H1 (cell line): ENCODE data around the gene GAS2L1. TPM values are rescaled to one million over a fixed set of nuclear protein-coding genes. Genes with fewer than 3 reads are reported as not detected.

Experiments
- CTCF ChIA-PET: fragments of 300-600 bp; sonication (Branson Sonifier 250); formaldehyde crosslinking; loops from one replicate; lab custom pipeline; 2021; ENCODE audit not compliant: partially characterized antibody; lab: Charles Lee
- POLR2A ChIA-PET: fragments of 300-600 bp; sonication (Branson Sonifier 250); formaldehyde crosslinking; loops from one replicate; lab custom pipeline; 2021; ENCODE audit warnings: inconsistent platforms; ENCODE audit not compliant: partially characterized antibody; lab: Charles Lee
- DNase-seq, 2 experiments: peaks; one replicate each; pipeline versions ENCODE4 v3.0.0 to v3.0.0-alpha.2; 2010 to 2022; ENCODE audit warnings: low spot score in 2 of 2, low read depth in 1 of 2, mixed read lengths in 1 of 2
- FAIRE-seq: peaks from 2 replicates; lab custom pipeline; 2011; peaks lifted over from hg19 to GRCh38; lab: Jason Lieb, UNC
- H2AFZ ChIP-seq: 2 replicates; pipeline ENCODE4 v1.8.1; 2012; ENCODE audit warnings: low read length, inconsistent platforms
- H2AK5ac ChIP-seq: 2 replicates; pipeline ENCODE4 v1.6.1; 2013; ENCODE audit warnings: low read depth, low read length
- H2BK120ac ChIP-seq: replicated peaks from 2 replicates; pipeline ENCODE3; 2013; ENCODE audit warnings: low read depth, low read length, inconsistent platforms
- H2BK12ac ChIP-seq: 2 replicates; pipeline ENCODE4 v1.6.1; 2013; ENCODE audit warnings: low read depth, low read length
- H2BK15ac ChIP-seq: 2 replicates; pipeline ENCODE4 v1.6.1; 2013; ENCODE audit warnings: low read length
- H2BK20ac ChIP-seq: 2 replicates; pipeline ENCODE4 v1.6.1; 2013; ENCODE audit warnings: low read length
- H2BK5ac ChIP-seq: 2 replicates; pipeline ENCODE4 v1.6.1; 2013; ENCODE audit warnings: low read depth, low read length
- H3K14ac ChIP-seq: 2 replicates; pipeline ENCODE4 v1.6.1; 2013; ENCODE audit warnings: inconsistent platforms; ENCODE audit not compliant: insufficient read length
- H3K18ac ChIP-seq: 2 replicates; pipeline ENCODE4 v1.6.1; 2013; ENCODE audit warnings: low read length; ENCODE audit errors: extremely low read depth
- H3K23ac ChIP-seq: 2 replicates; pipeline ENCODE4 v1.6.1; 2013; ENCODE audit warnings: inconsistent platforms; ENCODE audit not compliant: insufficient read length
- H3K23me2 ChIP-seq: 2 replicates; pipeline ENCODE4 v1.6.1; 2013; ENCODE audit warnings: low read depth, low read length
- H3K27ac ChIP-seq: 2 replicates; pipeline ENCODE4 v1.6.1; 2011; ENCODE audit warnings: low read depth, low read length, inconsistent platforms
- H3K27me3 ChIP-seq, 4 experiments: replicated peaks in 1 of 4; 1 replicate in 1 of 4; 2 replicates in 3 of 4; pipeline versions ENCODE4 v1.6.1 to v1.8.1; 2011 to 2013; ENCODE audit warnings: low read length in 3 of 4, mild to moderate bottlenecking in 3 of 4, inconsistent platforms in 2 of 4, mixed read lengths in 2 of 4, moderate library complexity in 1 of 4; ENCODE audit not compliant: control insufficient read depth in 3 of 4, insufficient read depth in 3 of 4; ENCODE audit errors: extremely low read depth in 1 of 4
- H3K36me3 ChIP-seq, 4 experiments: 2 replicates each; pipeline versions ENCODE4 v1.6.1 to v1.8.1; 2011 to 2013; ENCODE audit warnings: mild to moderate bottlenecking in 4 of 4, low read length in 3 of 4, moderate library complexity in 2 of 4, control low read depth in 1 of 4, inconsistent platforms in 1 of 4; ENCODE audit not compliant: insufficient read depth in 4 of 4, control insufficient read depth in 2 of 4
- H3K4ac ChIP-seq: replicated peaks from 2 replicates; pipeline ENCODE3; 2013; ENCODE audit warnings: low read length, low read depth, mixed read lengths, inconsistent platforms; ENCODE audit not compliant: insufficient read length
- H3K4me1 ChIP-seq, 4 experiments: replicated peaks in 1 of 4; 1 replicate in 1 of 4; 2 replicates in 3 of 4; pipeline versions ENCODE4 v1.6.1 to v1.8.1; 2011 to 2013; ENCODE audit warnings: low read length in 3 of 4, inconsistent platforms in 2 of 4, mixed read lengths in 1 of 4; ENCODE audit not compliant: insufficient read depth in 4 of 4, control insufficient read depth in 3 of 4
- H3K4me2 ChIP-seq, 2 experiments: 2 replicates each; pipeline versions ENCODE4 v1.6.1 to v1.8.1; 2011 to 2013; ENCODE audit warnings: low read depth in 2 of 2, low read length in 2 of 2, control low read depth in 1 of 2, inconsistent platforms in 1 of 2, mild to moderate bottlenecking in 1 of 2; ENCODE audit not compliant: insufficient read depth in 1 of 2
- H3K4me3 ChIP-seq, 4 experiments: fragments of 200-600, 300-600 bp in 1 of 4; sonication (generic), shearing (Covaris generic), sonication (Bioruptor Twin) in 1 of 4; 2 replicates each; pipeline versions ENCODE4 v1.5.1 to v1.8.1; 2011 to 2016; ENCODE audit warnings: low read length in 4 of 4, low read depth in 3 of 4, control low read depth in 2 of 4, inconsistent platforms in 2 of 4, mild to moderate bottlenecking in 2 of 4, mixed read lengths in 1 of 4, moderate library complexity in 1 of 4; ENCODE audit not compliant: insufficient read depth in 2 of 4; ENCODE audit errors: extremely low read depth in 1 of 4
- H3K56ac ChIP-seq: replicated peaks from 2 replicates; pipeline ENCODE3; 2013; ENCODE audit warnings: low read depth, mild to moderate bottlenecking, mixed read lengths, low read length, inconsistent platforms; ENCODE audit not compliant: insufficient read length
- H3K79me1 ChIP-seq: 2 replicates; pipeline ENCODE4 v1.6.1; 2013; ENCODE audit warnings: low read depth, low read length, control low read depth
- H3K79me2 ChIP-seq, 2 experiments: 2 replicates each; pipeline versions ENCODE4 v1.6.1 to v1.8.1; 2012 to 2013; ENCODE audit warnings: low read length in 2 of 2, mild to moderate bottlenecking in 2 of 2, inconsistent platforms in 1 of 2; ENCODE audit not compliant: insufficient read depth in 2 of 2, control insufficient read depth in 1 of 2
- H3K9ac ChIP-seq, 4 experiments: replicated peaks in 1 of 4; 1 replicate in 1 of 4; 2 replicates in 3 of 4; pipeline versions ENCODE4 v1.6.1 to v1.8.1; 2011 to 2013; ENCODE audit warnings: low read depth in 3 of 4, low read length in 3 of 4, control low read depth in 2 of 4, mild to moderate bottlenecking in 2 of 4, moderate library complexity in 2 of 4, inconsistent platforms in 1 of 4; ENCODE audit errors: extremely low read depth in 1 of 4
- H3K9me3 ChIP-seq, 2 experiments: 2 replicates each; pipeline versions ENCODE4 v1.6.1 to v1.8.1; 2012 to 2013; ENCODE audit warnings: mild to moderate bottlenecking in 2 of 2, moderate library complexity in 2 of 2, control low read depth in 1 of 2, inconsistent platforms in 1 of 2, low read depth in 1 of 2, low read length in 1 of 2, mixed read lengths in 1 of 2; ENCODE audit not compliant: insufficient read depth in 2 of 2
- H4K20me1 ChIP-seq, 2 experiments: replicated peaks in 1 of 2; 2 replicates each; pipeline versions ENCODE3 to v1.8.1; 2011 to 2013; ENCODE audit warnings: inconsistent platforms in 2 of 2, low read length in 2 of 2, mild to moderate bottlenecking in 1 of 2; ENCODE audit not compliant: insufficient read depth in 2 of 2, control insufficient read depth in 1 of 2
- H4K5ac ChIP-seq: 2 replicates; pipeline ENCODE4 v1.6.1; 2013; ENCODE audit warnings: low read length, low read depth, mixed read lengths, inconsistent platforms; ENCODE audit not compliant: insufficient read length
- H4K8ac ChIP-seq: 2 replicates; pipeline ENCODE4 v1.8.0; 2013; ENCODE audit warnings: mild to moderate bottlenecking, moderate library complexity, low read length, inconsistent platforms; ENCODE audit not compliant: insufficient read depth; ENCODE audit errors: extremely low read depth
- H4K91ac ChIP-seq: replicated peaks from 2 replicates; pipeline ENCODE3; 2013; ENCODE audit warnings: low read length, mixed read lengths, inconsistent platforms; ENCODE audit not compliant: insufficient read length
- CBX5 ChIP-seq: fragments of 300-800, 300-1000 bp; sonication (generic); IDR thresholded peaks from 2 replicates; pipeline ENCODE4 v1.7.1; 2016; ENCODE audit warnings: antibody characterized with exemption, low read length, low read depth
- CBX8 ChIP-seq: fragments of 300-800, 300-1000 bp; sonication (generic); IDR thresholded peaks from 2 replicates; pipeline ENCODE4 v1.7.1; 2016; ENCODE audit warnings: low read depth, low read length, borderline replicate concordance
- EP300 ChIP-seq, 2 experiments: IDR thresholded peaks; 1 replicate in 1 of 2; 2 replicates in 1 of 2; pipeline ENCODE4 v1.6.1; 2011 to 2012; ENCODE audit warnings: low read depth in 2 of 2, low read length in 2 of 2, mild to moderate bottlenecking in 2 of 2, borderline replicate concordance in 1 of 2, inconsistent platforms in 1 of 2, moderate library complexity in 1 of 2
- GABPA ChIP-seq: IDR thresholded peaks from 2 replicates; pipeline ENCODE4 v1.6.1; 2011; ENCODE audit warnings: mild to moderate bottlenecking, low read length, moderate library complexity, borderline replicate concordance; ENCODE audit not compliant: insufficient read depth
- NANOG ChIP-seq: IDR thresholded peaks from 2 replicates; pipeline ENCODE4 v1.6.1; 2011; ENCODE audit warnings: low read length, low read depth, mild to moderate bottlenecking, inconsistent platforms; ENCODE audit not compliant: insufficient read depth, poor library complexity, severe bottlenecking
- NRF1 ChIP-seq: IDR thresholded peaks from 2 replicates; pipeline ENCODE4 v1.6.1; 2011; ENCODE audit warnings: mild to moderate bottlenecking, low read depth, low read length, improper control_type of control experiment
- POLR2A ChIP-seq, 2 experiments: IDR thresholded peaks; 1 replicate in 1 of 2; 2 replicates in 1 of 2; pipeline ENCODE4 v1.6.1; 2011; ENCODE audit warnings: low read depth in 2 of 2, low read length in 2 of 2, mild to moderate bottlenecking in 2 of 2; ENCODE audit errors: control extremely low read depth in 1 of 2
- POU5F1 ChIP-seq: IDR thresholded peaks from 2 replicates; pipeline ENCODE4 v1.6.1; 2011; ENCODE audit warnings: low read depth, mild to moderate bottlenecking, low read length, moderate library complexity
- SIX5 ChIP-seq: IDR thresholded peaks from 2 replicates; pipeline ENCODE4 v1.6.1; 2011; ENCODE audit warnings: mild to moderate bottlenecking, low read depth, low read length
- SP1 ChIP-seq: IDR thresholded peaks from 2 replicates; pipeline ENCODE4 v1.6.1; 2011; ENCODE audit warnings: low read depth, low read length
- SP2 ChIP-seq: IDR thresholded peaks from 2 replicates; pipeline ENCODE4 v1.6.1; 2012; ENCODE audit warnings: mild to moderate bottlenecking, low read length, inconsistent platforms
- SRF ChIP-seq: IDR thresholded peaks from 2 replicates; pipeline ENCODE4 v1.6.1; 2011; ENCODE audit warnings: mild to moderate bottlenecking, low read depth, low read length, moderate library complexity
- USF2 ChIP-seq: IDR thresholded peaks from 2 replicates; pipeline ENCODE4 v1.6.1; 2011; ENCODE audit warnings: low read length, improper control_type of control experiment
- WGBS, 2 experiments: shearing (Covaris generic) in 1 of 2; methylation state at CpG; one replicate each; pipeline versions ENCODE4 v1.1.6 to v1.1.7; 2013 to 2015; ENCODE audit warnings: low lambda C conversion rate in 2 of 2, mixed read lengths in 2 of 2, inconsistent platforms in 1 of 2, low coverage in 1 of 2, missing lambda C conversion rate in 1 of 2; ENCODE audit not compliant: insufficient replicate concordance in 2 of 2, insufficient coverage in 1 of 2, insufficient read length in 1 of 2; ENCODE audit errors: extremely low coverage in 1 of 2, missing lambda C conversion rate in 1 of 2; 5-methylcytosine and 5-hydroxymethylcytosine counted together
- polyA plus RNA-seq, 7 experiments: library from polyadenylated mRNA; depleted of rRNA in 3 of 7; stranded (reverse) in 5 of 7; unstranded in 2 of 7; fragments of >200 nt in 5 of 7; fragments of 200-250 nt in 2 of 7; gene quantifications; 1 replicate in 5 of 7; 2 replicates in 1 of 7; 4 replicates in 1 of 7; pipeline versions ENCODE4 v1.2.1 to v1.2.3, GENCODE V29; 2011 to 2013; ENCODE audit warnings: missing spikeins in 2 of 7, mixed read lengths in 2 of 7
- total RNA-seq: library from RNA; stranded (reverse); fragmentation: NEBNext Ultra II Directional; extraction: Animal tissue kit (Norgen Biotek cat#: 25700); gene quantifications from 2 replicates; pipeline ENCODE4 v1.2.1, GENCODE V29; 2021

The GAS2L1 gene
- total and polyA plus RNA-seq, 2 of the 8 experiments (the other 6 are each of a cell fraction or from before 2014, with no cell fraction given), result 3.6 to 10.1 TPM

- H4K20me1 ChIP-seq, result peaks cover 17 to 19% of the 10 kb centered on the region in 2 experiments
- peaks cover 24 to 46% of the 10 kb centered on the region in 2 experiments for H3K79me2 ChIP-seq
- peak overlapping the region; percentile 5 for H4K91ac ChIP-seq
- H4K5ac ChIP-seq, result no peak overlapping the region
- ChIA-PET POLR2A (interaction anchor here (0.9 to 21.4 kb wide), 5 partner anchors 8 to 204 kb away, joined by 4 to 436 read pairs (median 11); partner anchors contain the start of gene EMID1), CTCF (interaction anchor here (0.7 to 4.4 kb wide), 2 partner anchors 20 to 374 kb away, joined by 3 to 17 read pairs; no protein-coding TSS in a partner anchor)
- H3K56ac ChIP-seq, result no peak overlapping the region
- H3K27ac ChIP-seq, result no peak overlapping the region
- H3K36me3 ChIP-seq, result peaks cover 7 to 44% (median 16%) of the 10 kb centered on the region in 4 experiments
- no peak for DNase-seq
- no peak for FAIRE-seq
- H3K18ac ChIP-seq, result no peak overlapping the region
- no peak overlapping the region; the same call in 1 of the 2 replicates for H2BK5ac ChIP-seq
- H3K14ac ChIP-seq, result no peak overlapping the region
- H2BK15ac ChIP-seq, result no peak overlapping the region
- H3K9me3 ChIP-seq, result no peaks in the 10 kb centered on the region
- H4K8ac ChIP-seq, result peak overlapping the region; percentile 31; the same call in 1 of the 2 replicates
- 0 out of 7 replicates have a peak overlapping the region, but pooled peaks of 1 of the 4 experiments have one; percentile 11 for H3K9ac ChIP-seq
- H2AFZ ChIP-seq, result no peak overlapping the region
- H3K4ac ChIP-seq, result no peak overlapping the region
- no peaks in the 10 kb centered on the region for H3K27me3 ChIP-seq
- H3K23ac ChIP-seq, result no peak overlapping the region
- peaks cover 6 to 19% (median 9%) of the 10 kb centered on the region in 4 experiments; a peak in 6 of 7 replicates for H3K4me1 ChIP-seq
- peaks cover 18% of the 10 kb centered on the region for H3K23me2 ChIP-seq
- H2BK120ac ChIP-seq, result no peak overlapping the region
- WGBS, 2 experiments, result 95% methylated on average over 3 of the region's 4 CpGs; no CpG with 5 or more reads in 1 of the 2 experiments
- no peak overlapping the region for H2BK12ac ChIP-seq
- peak overlapping the region; percentile 34 to 73; a peak in 2 of 4 replicates for H3K4me2 ChIP-seq
- no peak overlapping the region for H3K4me3 ChIP-seq
- H2BK20ac ChIP-seq, result no peak overlapping the region
- H2AK5ac ChIP-seq, result no peak overlapping the region
- H3K79me1 ChIP-seq, result peaks cover 9% of the 10 kb centered on the region
- TF ChIP-seq CBX5, result no peak
- TF ChIP-seq EP300 (IDR thresholded peaks at IDR 0.05; ENCODE audit: borderline replicate concordance in 1 of 2, low read depth in 2 of 2, low read length in 2 of 2), result no peak
- TF ChIP-seq POU5F1, result no peak
- no peak for TF ChIP-seq SP2
- no peak for TF ChIP-seq SIX5
- no peak for TF ChIP-seq SP1
- TF ChIP-seq GABPA, result no peak
- TF ChIP-seq USF2, result no peak
- TF ChIP-seq NANOG, result no peak
- no peak for TF ChIP-seq SRF
- no peak for TF ChIP-seq NRF1
- no peak for TF ChIP-seq POLR2A (IDR thresholded peaks at IDR 0.05; ENCODE audit: control extremely low read depth in 1 of 2, low read depth in 2 of 2, low read length in 2 of 2)
- TF ChIP-seq CBX8, result no peak
These were observed 40.5 kb upstream of the GAS2L1 start for GRCh38 chr22:29265929-29266328.
